Naive thymus-derived CD8-positive, alpha-beta T cell (primary cell): ENCODE results near the gene ABHD17A. TPM values are rescaled to one million over a fixed set of nuclear protein-coding genes. Genes with fewer than 3 reads are reported as not detected.
"Not testable (repeated sequence)": the region's sequence is repeated elsewhere in the genome, so short reads cannot be mapped to it uniquely, and the experiment has no call there.

ENCODE experiments used
- ATAC-seq, 2 donors: fragments of 150-1000 bp; cut with Tn5 transposase in 1 of 2; sonication (Bioruptor Pico), chemical (Tn5 transposase) in 1 of 2; 1 replicate in 1 of 2; 2 replicates in 1 of 2; pipeline ENCODE4 v1.10.0; 2021; ENCODE audit warnings: mild to moderate bottlenecking in 2 of 2, moderate library complexity in 2 of 2
- POLR2A ChIA-PET: fragments of 350-600 bp; sonication (Branson Sonifier 250); formaldehyde crosslinking; loops from one replicate; lab custom pipeline; 2021; ENCODE audit warnings: antibody characterized with exemption; lab: Charles Lee
- DNase-seq, 10 donors: peaks; one replicate each; pipeline versions ENCODE4 v3.0.0 to v3.0.0-alpha.2; 2020 to 2022
- H3K27ac Mint-ChIP-seq, 10 donors: one replicate each; pipeline ENCODE4 v1.8.0; 2020 to 2022; ENCODE audit warnings: mild to moderate bottlenecking in 10 of 10, mixed read lengths in 10 of 10, moderate library complexity in 4 of 10, inconsistent platforms in 1 of 10
- H3K27me3 Mint-ChIP-seq, 5 donors: one replicate each; pipeline ENCODE4 v1.8.0; 2021 to 2022; ENCODE audit warnings: mixed read lengths in 5 of 5
- H3K36me3 Mint-ChIP-seq, 3 donors: one replicate each; pipeline ENCODE4 v1.8.0; 2020 to 2022; ENCODE audit warnings: mixed read lengths in 3 of 3, mild to moderate bottlenecking in 2 of 3, inconsistent platforms in 1 of 3
- H3K4me1 Mint-ChIP-seq, 4 donors: one replicate each; pipeline ENCODE4 v1.8.0; 2021 to 2022; ENCODE audit warnings: mixed read lengths in 4 of 4
- H3K4me3 Mint-ChIP-seq, 10 donors: one replicate each; pipeline ENCODE4 v1.8.0; 2020 to 2022; ENCODE audit warnings: mild to moderate bottlenecking in 10 of 10, mixed read lengths in 10 of 10, moderate library complexity in 6 of 10, inconsistent platforms in 1 of 10
- H3K9me3 Mint-ChIP-seq, 9 donors: one replicate each; pipeline ENCODE4 v1.8.0; 2020 to 2022; ENCODE audit warnings: mixed read lengths in 9 of 9, mild to moderate bottlenecking in 3 of 9, inconsistent platforms in 1 of 9, moderate library complexity in 1 of 9
- polyA plus RNA-seq, 3 donors: library from polyadenylated mRNA; unstranded; fragments of 300-500 nt; fragmentation: Illumina TruSeq; gene quantifications; one replicate each; pipeline ENCODE4 v1.2.3, GENCODE V29; 2021
- total RNA-seq, 8 experiments: library from RNA in 2 of 8; stranded (reverse) in 2 of 8; gene quantifications; one replicate each; pipeline ENCODE4 v1.2.3 and lab custom pipeline; 2021 to 2026

ABHD17A gene
- total and polyA plus RNA-seq, 5 experiments from 2014 or later, result 106 to 207 (median 153) TPM

DNA sequence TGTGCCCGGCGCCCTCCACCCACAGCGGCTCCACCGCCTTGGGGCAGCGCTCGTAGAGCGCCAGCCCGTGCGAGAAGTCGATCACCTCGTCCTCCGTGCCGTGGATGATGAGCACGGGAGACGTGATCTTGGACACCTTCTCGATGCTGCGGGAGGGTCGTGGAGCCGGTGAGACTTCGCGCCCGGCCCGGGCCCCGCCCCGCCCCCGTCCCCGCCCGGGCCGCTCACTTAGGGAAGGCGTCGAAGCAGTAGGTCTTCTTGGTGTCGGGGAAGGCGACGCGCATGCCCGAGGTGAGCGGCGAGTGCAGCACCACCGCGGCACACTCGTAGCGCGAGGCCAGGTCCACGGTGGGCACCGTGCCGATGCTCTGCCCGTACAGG lies 8.0 kb downstream of the ABHD17A start:
- H3K9me3 Mint-ChIP-seq, H3K36me3 Mint-ChIP-seq, H3K4me3 Mint-ChIP-seq, ATAC-seq, H3K27me3 Mint-ChIP-seq, H3K27ac Mint-ChIP-seq, DNase-seq: not testable (repeated sequence)
- peaks cover 16 to 44% (median 35%) of the 10 kb centered on the region in 4 donors for H3K4me1 Mint-ChIP-seq
- POLR2A ChIA-PET, result interaction anchor here (0.9 to 2.7 kb wide), 7 partner anchors 8 to 396 kb away, joined by 3 to 37 read pairs (median 12); partner anchors contain the start of gene ABHD17A

- Mint-ChIP-seq H3K4me3 (peak overlapping the region; percentile 85 to 99 (median 97)), H3K27ac (peak overlapping the region; percentile 87 to 99 (median 97)), H3K4me1 (peaks cover 13 to 39% (median 33%) of the 10 kb centered on the region in 4 donors)
- not testable (repeated sequence) for DNase-seq, H3K27me3 Mint-ChIP-seq, H3K9me3 Mint-ChIP-seq, H3K36me3 Mint-ChIP-seq
- POLR2A ChIA-PET, result interaction anchor here (0.5 to 3.9 kb wide), 19 partner anchors 8 to 753 kb away, joined by 3 to 37 read pairs (median 5); partner anchors contain the start of genes ABHD17A and MBD3
- ATAC-seq, result peak; percentile 5 to 19
These were observed 8.6 kb downstream of the ABHD17A start for GRCh38 chr19:1876496-1877279.

- DNase-seq (peak; percentile 74 to 89 (median 84)), ATAC-seq (peak; percentile 85 to 89)
- peaks cover 0 to 8% (median 0%) of the 10 kb centered on the region in 3 donors for H3K36me3 Mint-ChIP-seq
- POLR2A ChIA-PET, result interaction anchor here (0.5 to 3.9 kb wide), 29 partner anchors 8 to 754 kb away, joined by 3 to 37 read pairs (median 6); partner anchors contain the start of genes ABHD17A and MBD3
- H3K9me3 Mint-ChIP-seq, result no peaks in the 10 kb centered on the region
- peaks cover 13 to 39% (median 34%) of the 10 kb centered on the region in 4 donors for H3K4me1 Mint-ChIP-seq
- H3K27ac Mint-ChIP-seq, result peak overlapping the region; percentile 88 to 99 (median 97)
- peak overlapping the region; percentile 92 to 99 (median 98) for H3K4me3 Mint-ChIP-seq
- H3K27me3 Mint-ChIP-seq, result no peaks in the 10 kb centered on the region
These were observed 9.4 kb downstream of the ABHD17A start for GRCh38 chr19:1875646-1876495.

DNA sequence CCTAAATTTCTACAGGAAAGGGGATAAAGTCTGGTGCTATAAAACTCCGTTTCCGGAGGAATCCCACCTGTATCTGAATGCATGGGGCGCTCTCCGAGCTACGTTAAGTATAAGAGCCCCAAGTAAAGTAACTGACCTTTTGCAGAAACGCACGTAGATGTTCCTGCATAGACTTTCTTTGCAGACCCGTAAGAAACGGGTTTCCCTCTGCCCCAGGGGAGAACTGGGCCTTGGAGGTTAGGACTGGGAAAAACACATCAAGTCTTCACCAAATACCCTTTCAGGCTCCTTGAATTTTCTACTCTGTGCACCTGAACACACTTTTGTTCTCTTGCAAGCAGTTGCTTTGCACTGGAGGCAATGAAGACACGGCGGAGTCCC lies 10.0 kb downstream of the ABHD17A start:
- H3K9me3 Mint-ChIP-seq, DNase-seq, H3K27me3 Mint-ChIP-seq: not testable (repeated sequence)
- POLR2A ChIA-PET, result interaction anchor here (0.6 to 3.9 kb wide), 16 partner anchors 9 to 1258 kb away, joined by 3 to 37 read pairs (median 7); partner anchors contain the start of gene ABHD17A
- ATAC-seq, result peak in 1 of 2 donors; percentile 10
- Mint-ChIP-seq H3K4me3 (peak overlapping the region; percentile 92 to 99 (median 98)), H3K4me1 (peaks cover 13 to 45% (median 36%) of the 10 kb centered on the region in 4 donors), H3K27ac (peak overlapping the region; percentile 88 to 99 (median 97)), H3K36me3 (peaks cover 0 to 10% (median 0%) of the 10 kb centered on the region in 3 donors)

GRCh38 chr19:1874554-1875185 lies 10.6 kb downstream of the ABHD17A start:
- peak; percentile 52 to 66 for ATAC-seq
- peak in 6 of 10 donors; percentile 45 to 78 (median 71) for DNase-seq
- no peaks in the 10 kb centered on the region for H3K9me3 Mint-ChIP-seq
- no peaks in the 10 kb centered on the region for H3K27me3 Mint-ChIP-seq
- H3K27ac Mint-ChIP-seq, result peak overlapping the region; percentile 88 to 99 (median 97)
- H3K4me1 Mint-ChIP-seq, result peaks cover 13 to 47% (median 36%) of the 10 kb centered on the region in 4 donors
- H3K36me3 Mint-ChIP-seq, result peaks cover 0 to 12% (median 0%) of the 10 kb centered on the region in 3 donors
- H3K4me3 Mint-ChIP-seq, result peak overlapping the region; percentile 92 to 99 (median 98)
- POLR2A ChIA-PET, result interaction anchor here (0.6 to 3.9 kb wide), 22 partner anchors 8 to 1258 kb away, joined by 3 to 37 read pairs (median 6); partner anchors contain the start of genes ABHD17A and REXO1

- Mint-ChIP-seq H3K27ac (peak overlapping the region; percentile 88 to 99 (median 97)), H3K9me3 (no peaks in the 10 kb centered on the region), H3K4me3 (peak overlapping the region; percentile 92 to 99 (median 98)), H3K4me1 (peaks cover 13 to 49% (median 44%) of the 10 kb centered on the region in 4 donors), H3K36me3 (peaks cover 0 to 15% (median 1%) of the 10 kb centered on the region in 3 donors), H3K27me3 (no peaks in the 10 kb centered on the region)
- POLR2A ChIA-PET, result interaction anchor here (0.6 to 3.9 kb wide), 10 partner anchors 8 to 951 kb away, joined by 3 to 30 read pairs (median 6); partner anchors contain the start of gene REXO1
- ATAC-seq (no peak), DNase-seq (no peak)
These were observed 11.5 kb downstream of the ABHD17A start for GRCh38 chr19:1873524-1874473.

DNA sequence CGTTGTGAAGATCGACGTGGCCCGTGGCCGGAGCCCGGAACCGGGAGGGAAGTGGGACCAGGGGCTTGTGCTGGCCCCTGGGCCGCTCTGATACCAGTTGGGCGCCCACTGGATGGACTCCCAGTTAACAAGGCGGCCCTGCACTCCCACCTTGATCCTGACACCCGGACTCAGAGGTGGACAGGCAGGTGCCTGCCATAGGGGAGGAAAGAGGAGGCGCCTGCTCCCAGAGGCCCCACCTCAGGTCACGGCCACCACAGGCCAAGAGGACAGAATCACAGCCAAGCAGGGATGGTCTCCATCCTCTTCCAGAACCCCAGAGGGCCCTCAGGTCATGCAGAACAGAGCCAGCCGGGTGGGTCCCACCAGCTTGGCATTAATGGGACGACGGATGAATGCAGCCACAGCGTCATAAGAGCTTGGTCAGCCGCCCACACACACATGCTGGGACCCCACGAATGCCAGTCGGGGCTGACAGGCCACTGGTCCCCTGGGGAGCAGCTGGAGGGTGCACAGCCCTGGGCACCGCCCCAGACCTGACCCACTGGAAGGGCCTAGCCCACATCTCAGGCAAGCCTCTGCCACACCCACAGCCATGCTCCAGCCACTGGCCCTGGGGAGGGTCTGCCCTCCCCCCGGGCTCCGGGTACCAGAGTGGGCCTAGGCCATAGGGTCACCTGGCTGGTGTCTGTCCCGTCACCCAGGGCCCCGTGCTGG lies 12.3 kb downstream of the ABHD17A start:
- POLR2A ChIA-PET, result interaction anchor here (3.9 kb wide), 1 partner anchor 8 kb away, joined by 30 read pairs; no protein-coding TSS in a partner anchor
- H3K27ac Mint-ChIP-seq, result peak overlapping the region in 7 of 10 donors; percentile 8 to 69 (median 53)
- ATAC-seq (no peak), DNase-seq (no peak)
- H3K27me3 Mint-ChIP-seq, result no peaks in the 10 kb centered on the region
- H3K36me3 Mint-ChIP-seq, result peaks cover 0 to 17% (median 2%) of the 10 kb centered on the region in 3 donors
- peak overlapping the region in 7 of 10 donors; percentile 7 to 99 (median 60) for H3K4me3 Mint-ChIP-seq
- H3K4me1 Mint-ChIP-seq, result peaks cover 16 to 55% (median 47%) of the 10 kb centered on the region in 4 donors
- H3K9me3 Mint-ChIP-seq, result no peaks in the 10 kb centered on the region

- no peaks in the 10 kb centered on the region for H3K27me3 Mint-ChIP-seq
- H3K9me3 Mint-ChIP-seq, result no peaks in the 10 kb centered on the region
- peaks cover 0 to 18% (median 2%) of the 10 kb centered on the region in 3 donors for H3K36me3 Mint-ChIP-seq
- H3K4me3 Mint-ChIP-seq, result no peak overlapping the region
- DNase-seq, result no peak
- peaks cover 17 to 57% (median 54%) of the 10 kb centered on the region in 4 donors for H3K4me1 Mint-ChIP-seq
- no peak overlapping the region for H3K27ac Mint-ChIP-seq
- no peak for ATAC-seq
- POLR2A ChIA-PET, result interaction anchor here (0.6 kb wide), 2 partner anchors 20 to 1483 kb away, joined by 3 to 4 read pairs; no protein-coding TSS in a partner anchor
These were observed 13.7 kb downstream of the ABHD17A start for GRCh38 chr19:1871630-1872029.

DNA sequence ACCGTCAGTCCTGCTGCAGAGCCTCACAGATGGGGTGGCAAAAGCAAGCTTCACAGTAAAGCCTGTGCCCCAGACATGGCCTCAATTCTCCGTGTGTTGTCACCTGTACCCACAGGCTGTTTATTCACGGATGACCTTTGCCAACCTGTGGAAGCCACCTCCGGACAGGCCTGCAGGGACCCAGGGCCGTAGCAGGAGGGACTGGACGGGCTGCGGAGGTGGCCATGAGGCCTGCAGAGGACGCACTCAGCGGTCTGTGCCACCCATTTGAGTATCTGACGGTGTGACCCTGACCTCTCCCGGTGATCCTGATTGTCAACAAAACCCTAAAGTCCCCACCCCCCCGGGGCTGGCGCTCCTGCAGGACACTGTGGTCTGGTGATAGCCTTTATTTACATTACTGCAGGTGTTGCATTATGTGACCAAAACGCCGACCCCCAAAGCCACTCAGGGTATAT lies 14.1 kb downstream of the ABHD17A start:
- POLR2A ChIA-PET, result interaction anchor here (0.6 kb wide), 1 partner anchor 1484 kb away, joined by 3 read pairs; no protein-coding TSS in a partner anchor
- Mint-ChIP-seq H3K36me3 (peaks cover 0 to 18% (median 2%) of the 10 kb centered on the region in 3 donors), H3K4me1 (peaks cover 14 to 52% (median 51%) of the 10 kb centered on the region in 4 donors), H3K27me3 (no peaks in the 10 kb centered on the region), H3K4me3 (peak overlapping the region in 1 of 10 donors; percentile 35), H3K27ac (peak overlapping the region in 2 of 10 donors; percentile 27 to 66), H3K9me3 (no peaks in the 10 kb centered on the region)
- DNase-seq, result no peak
- no peak for ATAC-seq

GRCh38 chr19:1868971-1869370 lies 16.3 kb downstream of the ABHD17A start:
- no peaks in the 10 kb centered on the region for H3K9me3 Mint-ChIP-seq
- H3K27ac Mint-ChIP-seq, result peak overlapping the region in 5 of 10 donors; percentile 11 to 69 (median 15)
- no peak for DNase-seq

More at GRCh38 chr19:1868971-1869370, 16.3 kb downstream of the ABHD17A start:
- no peak overlapping the region for H3K4me3 Mint-ChIP-seq
- H3K27me3 Mint-ChIP-seq, result no peaks in the 10 kb centered on the region
- H3K36me3 Mint-ChIP-seq, result peaks cover 0 to 16% (median 2%) of the 10 kb centered on the region in 3 donors
- H3K4me1 Mint-ChIP-seq, result peaks cover 7 to 50% (median 36%) of the 10 kb centered on the region in 4 donors
- ATAC-seq, result no peak
- POLR2A ChIA-PET, result interaction anchor here (0.7 to 1.2 kb wide), 5 partner anchors 20 to 1051 kb away, joined by 3 to 12 read pairs (median 3); no protein-coding TSS in a partner anchor
